RWPE1 (cell line): Measurements from ENCODE around the gene ZNHIT6.
"Not testable (repeated sequence)": the region's sequence is repeated elsewhere in the genome, so short reads cannot be mapped to it uniquely, and the experiment has no call there.

ENCODE experiments used
- CTCF ChIA-PET: fragments of 350-600 bp; sonication (Branson Sonifier 250); formaldehyde crosslinking; extraction: SDS; loops from one replicate; lab custom pipeline; 2021; lab: Yijun Ruan, JAX
- POLR2A ChIA-PET: fragments of 400-600 bp; formaldehyde crosslinking; extraction: SDS; loops from one replicate; lab custom pipeline; 2020; ENCODE audit warnings: antibody characterized with exemption; ENCODE audit not compliant: low non-redundant PET; lab: Yijun Ruan, JAX
- DNase-seq: peaks from one replicate; pipeline ENCODE4 v3.0.0; 2012; ENCODE audit warnings: low spot score
- H3K27ac ChIP-seq: fragments of 450-650 bp; 2 replicates; pipeline ENCODE4 v1.5.1; 2017
- CTCF ChIP-seq: fragments of 450-650 bp; conservative IDR thresholded peaks from 2 replicates; pipeline ENCODE4 v1.5.1; 2017; ENCODE audit warnings: low read depth, mild to moderate bottlenecking

The ZNHIT6 gene

GRCh38 chr1:85652327-85652726 is 55.9 kb downstream of the ZNHIT6 start:
- TF ChIP-seq CTCF = no peak
- DNase-seq = no peak

GRCh38 chr1:85650645-85651044 is 57.6 kb downstream of the ZNHIT6 start:
- CTCF ChIA-PET = interaction anchor here (1.0 kb wide), 1 partner anchor 342 kb away, joined by 3 read pairs; no protein-coding TSS in a partner anchor
- H3K27ac ChIP-seq = no peak overlapping the region
- TF ChIP-seq CTCF = no peak
- no peak for DNase-seq
- POLR2A ChIA-PET = no interaction called here

More at GRCh38 chr1:85652327-85652726, 55.9 kb downstream of the ZNHIT6 start:
- H3K27ac ChIP-seq = no peak overlapping the region
- POLR2A ChIA-PET = no interaction called here
- CTCF ChIA-PET = no interaction called here

GRCh38 chr1:85649591-85649990 is 58.6 kb downstream of the ZNHIT6 start:
- no peak for DNase-seq
- POLR2A ChIA-PET = no interaction called here
- CTCF ChIA-PET = no interaction called here
- TF ChIP-seq CTCF = no peak
- H3K27ac ChIP-seq = no peak overlapping the region

GRCh38 chr1:85641598-85642556 is 66.4 kb downstream of the ZNHIT6 start:
- CTCF ChIA-PET, H3K27ac ChIP-seq, POLR2A ChIA-PET, DNase-seq: not testable (repeated sequence)

- CTCF ChIA-PET, H3K27ac ChIP-seq, DNase-seq, POLR2A ChIA-PET: not testable (repeated sequence)
Measured at GRCh38 chr1:85639920-85640319, 68.3 kb downstream of the ZNHIT6 start.

- ChIA-PET CTCF (no interaction called here), POLR2A (no interaction called here)
- TF ChIP-seq CTCF = no peak
- DNase-seq = no peak
- H3K27ac ChIP-seq = no peak overlapping the region
Measured at GRCh38 chr1:85638412-85638811, 69.8 kb downstream of the ZNHIT6 start.

GRCh38 chr1:85630493-85630892 is 77.7 kb downstream of the ZNHIT6 start:
- ChIA-PET CTCF (interaction anchor here (0.5 to 0.8 kb wide), 3 partner anchors 15 to 113 kb away, joined by 3 to 4 read pairs (median 3); no protein-coding TSS in a partner anchor), POLR2A (interaction anchor here (0.7 kb wide), 1 partner anchor 23 kb away, joined by 4 read pairs; no protein-coding TSS in a partner anchor)
- H3K27ac ChIP-seq = no peak overlapping the region
- no peak for TF ChIP-seq CTCF
- DNase-seq = no peak
